SK-N-MC (cell line): ENCODE results near the gene ADCY7.

Experiments used
- EZH2 ChIP-seq: fragments of 200-600 bp; sonication (generic); IDR thresholded peaks from one replicate; pipeline ENCODE4 v1.6.1; 2017; ENCODE audit warnings: antibody characterized with exemption
- POLR2AphosphoS5 ChIP-seq: IDR thresholded peaks from 2 replicates; pipeline ENCODE4 v1.6.1; 2012; ENCODE audit warnings: mild to moderate bottlenecking, low read depth, low read length, borderline replicate concordance

GRCh38 chr16:50336884-50337283 is 70.5 kb downstream of the ADCY7 start:
- no peak for TF ChIP-seq EZH2
- no peak for TF ChIP-seq POLR2AphosphoS5
